Keratinocyte (primary cell): ENCODE results near the gene NMNAT1.

Experiments used
- CTCF ChIP-seq, 3 experiments: IDR thresholded peaks in 1 of 3; conservative IDR thresholded peaks in 1 of 3; optimal IDR thresholded peaks in 1 of 3; 2 replicates in 2 of 3; 3 replicates in 1 of 3; pipeline versions ENCODE3 to v1.5.1; 2011; ENCODE audit warnings: low read length in 3 of 3, mild to moderate bottlenecking in 3 of 3, moderate library complexity in 2 of 3, control low read depth in 1 of 3, inconsistent platforms in 1 of 3; ENCODE audit not compliant: insufficient read depth in 2 of 3; ENCODE audit errors: extremely low read depth in 1 of 3
- EZH2 ChIP-seq: IDR thresholded peaks from one replicate; pipeline ENCODE4 v1.6.1; 2012; ENCODE audit warnings: inconsistent platforms, mild to moderate bottlenecking, low read length, moderate library complexity

- TF ChIP-seq CTCF (optimal IDR thresholded peaks at IDR 0.05 in 1 of 3, IDR thresholded peaks at IDR 0.05 in 1 of 3, conservative IDR thresholded peaks at IDR 0.05 in 1 of 3; ENCODE audit: extremely low read depth in 1 of 3, insufficient read depth in 2 of 3, low read length in 3 of 3) (no peak), EZH2 (no peak)
These were observed 3.0 kb downstream of the NMNAT1 start for GRCh38 chr1:9946315-9946714.
